Subcutaneous adipose tissue (tissue), 4 donors: ENCODE results near the gene CCDC102B. TPM values are rescaled to one million over a fixed set of nuclear protein-coding genes. Genes with fewer than 3 reads are reported as not detected.

Experiments
- total RNA-seq, 4 donors: library from RNA; depleted of rRNA; stranded (reverse); fragments of >200 nt; gene quantifications; one replicate each; pipeline ENCODE4 v1.1.0, GENCODE V29; 2016
- TF ChIP-seq, protein P1 (sequence below): fragments of 450-650 bp; IDR thresholded peaks from one replicate; pipeline ENCODE4 v1.5.1; 2016; ENCODE audit warnings: low read depth, mild to moderate bottlenecking, control low read depth, antibody characterized with exemption, moderate library complexity

Gene CCDC102B
- total RNA-seq, 4 donors from 2014 or later, result 4.7 to 13.8 (median 12.6) TPM

DNA sequence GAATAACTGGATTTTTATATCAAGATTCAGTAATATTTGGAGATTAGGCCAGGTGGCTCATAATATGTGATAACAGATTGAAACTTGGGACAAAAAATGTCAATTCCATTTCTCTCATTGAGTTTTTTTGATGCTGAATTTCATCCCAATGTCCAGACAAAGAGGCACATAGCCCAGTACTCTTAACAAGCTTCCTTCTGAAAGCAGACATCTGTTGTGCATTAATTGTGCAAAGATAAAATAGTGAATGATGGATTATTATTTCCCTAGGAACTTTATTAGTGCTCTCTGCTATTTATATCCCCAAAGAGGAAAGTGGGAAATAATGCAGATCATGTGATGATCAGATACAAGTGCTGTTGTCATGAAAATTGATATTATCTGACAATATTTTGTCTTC lies 234.1 kb downstream of the CCDC102B start:
- TF ChIP-seq, protein P1, sequence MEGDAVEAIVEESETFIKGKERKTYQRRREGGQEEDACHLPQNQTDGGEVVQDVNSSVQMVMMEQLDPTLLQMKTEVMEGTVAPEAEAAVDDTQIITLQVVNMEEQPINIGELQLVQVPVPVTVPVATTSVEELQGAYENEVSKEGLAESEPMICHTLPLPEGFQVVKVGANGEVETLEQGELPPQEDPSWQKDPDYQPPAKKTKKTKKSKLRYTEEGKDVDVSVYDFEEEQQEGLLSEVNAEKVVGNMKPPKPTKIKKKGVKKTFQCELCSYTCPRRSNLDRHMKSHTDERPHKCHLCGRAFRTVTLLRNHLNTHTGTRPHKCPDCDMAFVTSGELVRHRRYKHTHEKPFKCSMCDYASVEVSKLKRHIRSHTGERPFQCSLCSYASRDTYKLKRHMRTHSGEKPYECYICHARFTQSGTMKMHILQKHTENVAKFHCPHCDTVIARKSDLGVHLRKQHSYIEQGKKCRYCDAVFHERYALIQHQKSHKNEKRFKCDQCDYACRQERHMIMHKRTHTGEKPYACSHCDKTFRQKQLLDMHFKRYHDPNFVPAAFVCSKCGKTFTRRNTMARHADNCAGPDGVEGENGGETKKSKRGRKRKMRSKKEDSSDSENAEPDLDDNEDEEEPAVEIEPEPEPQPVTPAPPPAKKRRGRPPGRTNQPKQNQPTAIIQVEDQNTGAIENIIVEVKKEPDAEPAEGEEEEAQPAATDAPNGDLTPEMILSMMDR, result no peak

DNA sequence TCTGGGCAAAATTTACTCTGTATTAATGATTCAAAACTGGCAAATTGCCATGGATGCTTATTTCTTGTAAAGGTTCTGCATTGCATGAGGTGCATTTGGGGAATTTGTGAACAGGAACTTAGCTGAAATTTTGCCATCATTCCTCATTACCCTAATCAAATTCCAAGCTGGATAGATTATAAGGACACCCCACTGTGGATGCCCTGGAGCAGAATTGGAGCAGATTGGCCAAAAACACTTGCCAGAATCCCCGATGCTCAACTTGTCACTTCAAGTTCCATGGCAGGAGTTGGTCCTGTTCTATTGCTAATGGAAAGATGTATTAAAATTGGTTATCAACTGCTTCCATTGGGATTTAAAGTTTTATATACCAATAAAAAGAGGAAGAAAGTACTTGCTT lies 237.9 kb downstream of the CCDC102B start:
- TF ChIP-seq, protein P1, result no peak

DNA sequence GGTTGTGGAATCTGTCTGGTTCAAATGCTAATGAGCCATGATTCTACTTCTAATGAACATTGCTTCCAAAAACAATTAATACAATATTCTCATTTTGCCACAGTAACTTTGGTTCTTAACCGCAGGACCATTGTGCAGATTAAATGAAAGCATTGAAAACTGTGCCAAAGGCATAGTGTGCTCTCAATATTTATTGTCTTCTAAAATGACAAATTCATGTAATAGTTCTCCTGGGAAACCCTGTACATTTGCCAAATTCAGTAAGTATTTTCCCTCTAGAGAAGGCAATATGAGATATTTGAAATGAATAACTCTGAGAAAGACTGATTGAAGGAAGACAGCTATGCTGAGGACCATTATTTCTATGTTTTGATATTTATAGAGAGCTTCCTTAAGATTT lies 246.3 kb downstream of the CCDC102B start:
- TF ChIP-seq, protein P1, result no peak

DNA sequence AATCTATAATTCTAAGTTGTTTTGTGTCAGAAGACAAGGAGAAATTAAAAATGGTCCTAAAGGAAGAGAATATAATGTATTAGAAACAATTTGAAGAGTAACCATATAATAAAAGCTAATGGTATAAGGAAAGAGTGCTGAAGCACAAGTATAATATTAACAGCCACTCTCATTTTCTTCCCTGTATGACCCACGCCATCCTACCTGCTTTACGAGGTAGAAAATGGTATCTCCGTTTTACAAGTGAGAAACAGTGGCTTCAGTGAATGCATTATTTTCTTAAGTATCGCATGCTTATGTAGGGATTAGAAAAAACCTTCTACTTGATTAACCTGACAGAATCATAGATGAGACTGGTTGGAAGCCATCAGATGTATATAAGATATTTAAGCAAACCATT lies 266.2 kb downstream of the CCDC102B start:
- TF ChIP-seq, protein P1, result no peak

DNA sequence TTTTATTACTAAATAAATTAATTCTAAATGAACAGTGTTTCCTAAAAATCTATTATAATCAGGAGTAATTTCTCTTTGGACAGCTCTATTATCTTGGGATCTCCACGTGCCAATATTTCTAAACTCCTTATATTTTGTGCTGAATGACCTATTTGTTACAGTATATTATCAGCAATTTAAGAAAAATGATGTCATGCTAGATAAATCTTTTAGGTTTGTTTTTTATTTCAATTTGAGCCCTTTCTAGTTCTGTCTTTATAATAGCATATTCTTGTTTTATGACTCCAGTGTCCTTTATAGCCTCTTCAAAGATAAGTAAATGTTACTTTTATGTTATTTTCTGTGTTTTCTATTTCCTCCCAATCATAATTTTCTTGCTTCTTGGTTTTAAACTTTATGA lies 269.2 kb downstream of the CCDC102B start:
- TF ChIP-seq, protein P1, result no peak

DNA sequence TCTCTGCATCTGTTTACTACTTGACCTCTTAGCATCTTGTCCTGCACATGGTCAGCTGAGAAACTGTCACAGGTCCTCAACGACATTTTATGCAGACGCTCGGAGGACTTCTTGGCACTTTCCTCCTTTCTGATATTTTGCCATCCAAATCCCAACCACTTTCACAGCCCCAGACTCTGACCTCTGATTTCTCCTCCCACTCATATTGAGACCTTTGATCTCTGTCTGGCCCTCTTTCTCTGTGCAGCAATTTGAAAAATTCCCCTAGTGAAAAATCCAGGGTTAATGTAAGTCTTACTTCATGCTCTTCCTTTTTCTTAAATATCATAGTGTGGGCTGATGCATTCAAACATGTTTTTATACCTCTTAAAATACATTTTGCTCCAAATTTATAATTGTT lies 273.8 kb downstream of the CCDC102B start:
- TF ChIP-seq, protein P1, result no peak

DNA sequence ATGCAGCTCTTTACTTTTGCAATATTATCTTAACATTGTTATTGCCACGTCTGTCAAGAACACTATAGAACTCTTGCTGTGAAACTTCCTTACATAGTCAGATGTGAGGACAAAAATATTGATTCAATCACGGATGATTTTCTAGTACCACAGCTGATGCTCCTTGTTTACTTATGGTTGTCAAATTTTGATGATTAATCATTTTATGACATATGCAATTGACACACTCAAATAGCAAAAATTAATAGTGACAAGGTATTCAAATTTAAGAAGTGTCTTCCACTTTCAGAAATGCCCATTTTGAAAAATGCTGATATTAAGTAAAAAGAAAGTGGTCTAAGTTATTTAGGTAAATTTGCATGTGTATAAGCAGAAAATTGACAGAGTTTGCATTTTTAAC lies 284.0 kb downstream of the CCDC102B start:
- TF ChIP-seq, protein P1, result no peak
